Panc1 (cell line): Measurements from ENCODE around the gene SLC9A3.

Experiments used
- CTCF ChIP-seq: fragments of 450-650 bp; IDR thresholded peaks from 2 replicates; pipeline ENCODE4 v1.5.1; 2017; ENCODE audit warnings: mild to moderate bottlenecking
- POLR2AphosphoS5 ChIP-seq: IDR thresholded peaks from 2 replicates; pipeline ENCODE4 v1.6.1; 2012; ENCODE audit warnings: mild to moderate bottlenecking, low read depth, low read length, moderate library complexity
- TCF7L2 ChIP-seq: IDR thresholded peaks from 2 replicates; pipeline ENCODE4 v1.6.1; 2011; ENCODE audit warnings: mild to moderate bottlenecking, low read depth, low read length, inconsistent platforms

- TF ChIP-seq CTCF (no peak), TCF7L2 (no peak), POLR2AphosphoS5 (no peak)
Measured at GRCh38 chr5:488241-488640, 36.0 kb downstream of the SLC9A3 start.
